ENCODE results near the gene PLEKHG2. TPM values are rescaled to one million over a fixed set of nuclear protein-coding genes. Genes with fewer than 3 reads are reported as not detected.

PLEKHG2 gene
- total and polyA plus RNA-seq, 9 of the 15 experiments (the other 6 are each of a cell fraction or from before 2014, with no cell fraction given), result 0.98 to 45.7 (median 9.8) TPM

- TF ChIP-seq ZBTB34 (CRISPR knock-in tag; IDR thresholded peaks at IDR 0.05) (no peak), HDAC6 (IDR thresholded peaks at IDR 0.05; ENCODE audit: low read depth, low read length) (no peak), ZNF766 (CRISPR knock-in tag; conservative IDR thresholded peaks at IDR 0.05) (no peak; the same call in 1 of the 2 replicates), RBM14 (IDR thresholded peaks at IDR 0.05; ENCODE audit: borderline replicate concordance, insufficient read depth, low read depth, low read length) (no peak), ID3 (CRISPR knock-in tag; IDR thresholded peaks at IDR 0.05) (no peak), ID3 (tag; IDR thresholded peaks at IDR 0.05) (peak; percentile 59; the same call in 1 of the 2 replicates), ZC3H8 (IDR thresholded peaks at IDR 0.05) (no peak), XRCC3 (IDR thresholded peaks at IDR 0.05) (no peak), CREB3 (tag; conservative IDR thresholded peaks at IDR 0.05; ENCODE audit: low read depth) (no peak), ZFP1 (CRISPR knock-in tag; IDR thresholded peaks at IDR 0.05) (no peak), NR4A1 (CRISPR knock-in tag; IDR thresholded peaks at IDR 0.05) (no peak), NR4A1 (tag; IDR thresholded peaks at IDR 0.05) (0 out of 2 replicates have a peak, but pooled peaks have one; percentile 59), TAF9B (IDR thresholded peaks at IDR 0.05; ENCODE audit: partially characterized antibody) (no peak), FOSL1 (tag; conservative IDR thresholded peaks at IDR 0.05) (peak; percentile 52), NRF1 (conservative IDR thresholded peaks at IDR 0.05 in 1 of 2, IDR thresholded peaks at IDR 0.05 in 1 of 2) (peak; percentile 73 to 78), TFAM (CRISPR knock-in tag; conservative IDR thresholded peaks at IDR 0.05) (no peak), BDP1 (IDR thresholded peaks at IDR 0.05; ENCODE audit: insufficient read depth, insufficient read length) (no peak), PBX2 (CRISPR knock-in tag; IDR thresholded peaks at IDR 0.05; ENCODE audit: low read depth) (peak; percentile 37; the same call in 1 of the 2 replicates), PBX2 (tag; conservative IDR thresholded peaks at IDR 0.05; ENCODE audit: low read depth) (peak; percentile 98), SPI1 (IDR thresholded peaks at IDR 0.05; ENCODE audit: borderline replicate concordance, low read depth, low read length) (peak; percentile 17; the same call in 1 of the 2 replicates), NFIC (IDR thresholded peaks at IDR 0.05) (peak; percentile 26; the same call in 1 of the 2 replicates), ZBTB26 (CRISPR knock-in tag; IDR thresholded peaks at IDR 0.05) (peak; percentile 70)
These were observed 21.6 kb upstream of the PLEKHG2 start, which contains the start of the genes MED29 and PAF1 (continued) for GRCh38 chr19:39390751-39391437.
